HG03039 (cell line): ENCODE results near the gene GMNC.

Experiments used
- ATAC-seq: cut with Tn5 transposase; IDR thresholded peaks from one replicate; pipeline ENCODE4 v1.9.1; 2021; ENCODE audit warnings: mild to moderate bottlenecking, moderate library complexity; ENCODE audit not compliant: unreplicated experiment

The GMNC gene

DNA sequence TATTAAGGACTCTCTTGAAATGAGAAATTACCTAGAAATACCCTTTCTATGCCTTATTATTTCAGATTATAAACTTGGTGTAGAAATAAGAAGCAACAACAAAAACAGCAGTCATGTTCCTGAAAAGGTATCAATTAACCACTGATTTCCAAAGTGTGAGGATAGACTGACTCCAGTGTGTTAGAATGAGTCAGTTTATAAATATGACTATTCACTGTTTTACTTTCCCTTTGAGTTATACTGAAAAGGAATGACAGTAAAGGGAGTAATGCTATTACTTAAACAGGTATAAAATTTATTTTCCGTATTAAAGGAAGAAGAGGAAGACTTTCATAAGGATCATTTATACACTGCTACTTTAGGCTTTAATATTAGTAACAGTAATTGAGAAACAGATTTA is 12.9 kb downstream of the GMNC start:
- no peak for ATAC-seq

GRCh38 chr3:190848870-190849269 is 13.6 kb downstream of the GMNC start:
- ATAC-seq, result no peak

DNA sequence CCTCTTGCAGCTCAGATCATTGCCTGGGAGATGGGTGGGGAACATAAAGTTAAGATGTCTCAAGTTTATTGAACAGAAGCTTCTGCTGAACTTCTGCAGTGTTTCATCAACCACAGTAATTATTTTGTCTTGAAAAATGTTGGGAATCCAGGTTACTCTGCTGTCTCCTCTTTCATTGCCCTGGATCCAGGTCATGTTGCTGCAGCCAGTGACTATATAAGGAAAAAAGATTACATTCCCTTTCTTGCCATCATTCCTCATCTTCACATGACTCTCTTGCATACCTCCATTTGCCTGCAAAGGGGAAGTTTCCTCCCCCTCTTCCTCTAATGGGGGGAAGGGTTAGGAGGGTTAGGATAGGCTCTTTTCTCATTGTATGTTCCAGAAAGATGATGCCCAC is 15.1 kb downstream of the GMNC start:
- ATAC-seq, result no peak

DNA sequence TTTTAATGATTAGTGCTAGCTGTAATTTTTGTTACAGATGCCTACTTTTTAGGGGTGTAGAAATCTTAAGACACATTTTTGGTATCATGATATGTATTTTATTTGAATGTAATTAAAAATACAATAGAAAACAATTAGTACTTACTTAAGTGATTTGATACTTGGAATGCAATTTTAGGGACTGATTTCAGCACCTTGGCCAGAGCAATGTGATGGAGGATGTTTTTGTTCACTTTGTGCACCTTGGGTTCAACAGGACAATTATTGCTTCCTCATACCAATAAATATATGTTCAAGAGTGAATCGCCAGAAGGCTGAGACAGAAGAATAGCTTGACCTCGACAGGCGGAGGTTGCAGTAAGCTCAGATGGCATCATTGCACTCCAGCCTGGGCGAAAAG is 22.3 kb downstream of the GMNC start:
- ATAC-seq, result no peak

DNA sequence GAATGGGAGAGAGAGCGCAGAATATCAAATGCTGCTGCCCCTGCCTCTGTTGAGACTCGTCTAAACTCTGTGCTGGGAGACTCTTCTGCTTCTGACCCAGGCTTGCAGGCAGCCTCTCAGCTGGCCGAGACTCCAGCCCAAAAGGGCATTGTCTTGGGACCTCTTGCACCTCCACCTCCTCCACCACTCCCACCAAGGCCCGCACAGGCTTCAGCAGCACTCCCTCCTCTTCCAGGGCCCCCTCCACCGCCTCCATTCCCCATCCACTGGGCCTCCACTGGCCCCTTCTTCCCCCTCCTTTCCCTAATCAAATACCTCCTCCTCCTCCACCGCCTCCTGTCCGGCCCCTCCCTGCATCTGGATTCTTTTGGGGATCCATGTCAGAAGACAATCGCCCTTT is 31.3 kb downstream of the GMNC start:
- no peak for ATAC-seq

DNA sequence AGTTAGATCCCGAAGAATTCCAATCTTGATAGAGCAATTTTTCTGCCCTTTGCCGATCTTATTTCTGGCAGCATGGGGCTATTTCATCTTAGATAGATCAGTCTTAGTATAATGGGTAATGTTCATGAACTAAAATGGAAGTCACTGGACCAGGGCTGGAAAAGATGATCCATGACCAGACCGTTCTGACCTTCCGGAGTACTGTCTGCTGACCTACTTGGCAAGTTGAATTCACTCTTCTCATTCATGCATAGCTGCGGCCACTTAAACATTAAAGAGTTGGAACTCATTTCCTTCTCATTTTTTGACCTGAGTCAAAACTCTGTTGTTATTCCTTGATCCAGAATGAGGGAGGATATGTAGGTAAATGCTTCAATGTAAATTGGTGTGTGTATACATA is 32.5 kb downstream of the GMNC start:
- ATAC-seq, result no peak

DNA sequence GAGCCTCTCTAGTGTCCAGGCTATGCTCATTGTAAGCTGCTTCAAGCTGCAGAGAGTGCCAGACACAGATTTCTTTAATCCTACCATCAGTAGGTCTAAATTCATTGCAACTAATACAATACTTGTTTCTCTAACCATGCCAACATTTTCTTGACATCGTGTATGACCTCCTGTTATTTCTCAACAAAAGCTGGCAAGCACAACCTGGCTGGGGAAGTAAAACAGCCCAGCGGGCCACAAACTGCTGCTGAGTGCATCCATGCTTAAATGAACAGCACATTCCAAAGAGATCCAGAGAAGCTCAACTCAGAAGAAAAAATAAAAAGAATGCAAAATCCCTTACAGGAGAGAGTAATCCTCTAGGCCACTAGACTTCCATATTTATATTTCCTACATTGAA is 36.5 kb downstream of the GMNC start:
- no peak for ATAC-seq

DNA sequence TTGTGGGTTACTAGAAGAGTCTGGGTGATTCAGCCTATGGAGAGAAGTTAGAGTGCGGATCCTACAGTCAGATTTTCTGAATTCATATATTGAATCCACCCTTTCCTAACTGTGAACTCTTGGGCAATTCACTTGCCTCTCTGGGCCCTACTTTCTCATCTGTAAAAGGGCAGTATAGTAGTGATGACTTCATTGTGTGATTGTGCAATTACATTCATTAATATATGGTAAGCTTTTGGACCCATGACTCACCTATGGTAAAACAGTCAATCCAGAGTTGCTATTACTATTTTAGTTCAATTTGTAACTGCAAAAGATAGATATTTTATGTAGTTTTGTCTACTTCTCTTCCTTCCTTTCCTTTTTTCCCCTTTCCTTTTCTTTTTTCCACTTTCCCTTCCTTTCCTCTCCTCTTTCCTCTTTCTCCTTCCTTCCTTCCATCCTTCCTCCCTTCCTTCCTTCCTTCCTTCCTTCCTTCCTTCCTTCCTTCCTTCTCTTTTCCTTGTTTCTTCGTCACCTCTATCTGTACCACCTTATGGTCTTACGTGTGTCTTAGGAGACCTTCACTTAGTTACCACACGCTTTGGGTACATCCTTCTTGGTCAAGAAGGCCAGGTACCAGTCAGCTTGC is 37.0 kb downstream of the GMNC start:
- ATAC-seq, result no peak

DNA sequence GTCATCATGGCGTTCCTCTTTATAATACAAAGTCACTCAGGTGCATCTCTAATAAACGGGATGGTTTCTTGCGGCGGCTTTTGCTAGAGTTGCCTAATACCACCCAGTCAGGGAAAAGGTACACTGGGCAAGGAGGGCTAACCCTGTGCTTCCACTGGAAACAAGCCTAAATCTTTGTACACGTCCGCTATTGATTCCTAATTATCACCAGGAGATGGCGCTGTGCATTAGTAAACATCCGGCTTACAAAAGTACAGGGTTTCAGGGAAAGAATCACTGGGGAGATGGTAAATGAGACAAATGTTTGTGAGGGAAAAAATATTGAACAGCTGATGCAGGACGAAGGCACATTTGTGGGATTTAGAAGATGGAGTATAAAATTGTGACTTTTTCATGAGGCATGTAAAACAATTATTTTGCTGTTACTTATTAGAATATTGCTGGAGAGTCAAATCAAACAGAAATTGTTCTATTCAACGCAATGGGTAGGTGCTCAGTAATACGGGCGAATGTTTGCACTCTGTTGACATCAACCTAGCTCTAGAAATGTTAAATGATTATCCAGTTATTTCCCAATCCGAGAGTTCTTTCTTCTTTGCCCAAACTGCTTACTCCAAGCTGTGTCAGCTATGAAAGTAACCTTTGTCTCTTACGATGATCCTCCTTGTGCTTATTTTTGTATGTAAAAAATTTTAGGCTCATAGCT is 50.6 kb downstream of the GMNC start:
- no peak for ATAC-seq

GRCh38 chr3:190810957-190811356 is 51.5 kb downstream of the GMNC start:
- ATAC-seq, result no peak

DNA sequence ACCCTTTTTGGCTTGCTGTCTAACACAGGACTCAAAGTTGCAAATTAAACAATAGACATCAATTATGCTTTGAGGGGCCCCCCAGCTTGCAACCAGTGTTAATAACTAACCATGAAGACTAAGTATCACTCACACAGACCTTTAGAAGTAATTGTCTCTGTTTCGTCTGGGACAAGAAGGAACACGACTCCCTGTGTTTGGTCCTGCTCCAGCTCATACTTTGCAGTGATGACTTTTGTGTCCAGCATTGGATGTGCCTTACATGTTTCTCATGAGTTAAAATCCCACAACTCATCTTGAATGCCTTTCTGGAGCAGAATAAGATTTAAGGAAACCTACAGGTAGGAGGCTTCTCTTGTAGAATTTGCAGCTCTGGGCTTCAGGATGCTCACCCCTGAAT is 53.1 kb downstream of the GMNC start:
- ATAC-seq, result no peak

DNA sequence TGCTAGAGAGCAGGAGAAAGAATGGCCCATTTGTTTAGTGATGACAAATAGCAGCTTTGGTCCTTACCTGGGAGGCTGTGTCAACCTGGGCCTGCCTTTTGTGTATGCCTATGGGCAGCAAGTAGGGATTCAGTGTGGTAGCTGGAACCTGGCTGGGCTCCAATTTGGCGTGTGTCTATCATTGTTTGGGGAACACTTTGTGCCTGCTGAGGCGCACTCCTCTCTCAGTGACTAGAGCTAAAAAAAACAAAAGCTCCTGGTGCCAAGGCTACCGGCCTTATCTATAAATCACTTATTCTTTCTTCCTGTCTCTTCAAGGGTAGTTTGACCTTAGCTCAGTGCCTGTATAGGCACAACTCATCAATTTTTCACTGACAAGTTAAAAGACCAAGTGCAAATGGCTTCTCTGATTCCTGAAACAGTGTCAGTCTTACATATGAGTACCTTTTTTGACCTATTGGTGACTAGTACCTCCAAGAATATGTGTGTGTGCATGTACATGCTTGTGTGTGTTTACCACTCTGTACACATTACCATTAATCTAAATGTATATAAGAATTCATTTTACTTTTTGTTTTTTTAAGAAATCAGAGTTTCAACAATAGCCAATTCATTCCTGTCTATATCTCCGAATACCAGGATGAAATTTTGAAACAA is 54.6 kb downstream of the GMNC start:
- ATAC-seq, result no peak
